Measurements from ENCODE around the gene MICOS13.
A peak's percentile ranks its signal among the peaks of the same experiment; 100 is the strongest.
"Not testable (repeated sequence)": the region's sequence is repeated elsewhere in the genome, so short reads cannot be mapped to it uniquely, and the experiment has no call there.

Gene MICOS13

DNA sequence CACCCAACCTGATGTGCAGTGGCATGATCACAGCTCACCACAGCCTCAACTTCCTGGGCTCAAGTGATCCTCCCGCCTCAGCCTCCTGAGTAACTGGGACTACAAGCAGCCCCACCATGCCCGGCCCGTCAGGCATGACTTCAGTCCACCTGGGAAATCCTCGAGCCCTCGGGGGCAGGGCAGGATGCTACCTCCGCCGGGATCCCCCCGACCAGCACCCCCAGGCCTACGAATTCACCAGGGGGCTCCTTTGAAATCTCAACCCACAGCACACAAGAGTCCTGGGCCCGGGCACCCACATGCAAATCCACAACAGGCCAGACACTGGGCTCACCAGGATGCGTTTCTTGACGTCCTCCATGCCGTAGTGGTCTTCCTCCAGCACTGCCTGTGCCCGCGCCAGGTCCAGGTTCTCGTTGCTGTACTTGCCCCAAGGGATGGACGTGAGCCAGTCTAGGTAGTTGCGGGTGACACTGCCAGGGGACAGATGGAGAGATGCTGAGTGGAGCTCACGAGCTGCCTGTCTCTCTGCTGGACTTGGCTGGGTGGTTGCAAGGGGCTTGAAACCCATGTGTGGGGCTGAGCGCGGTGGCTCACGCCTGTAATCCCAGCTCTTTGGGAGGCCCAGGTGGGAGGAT, 20.3 kb upstream of the MICOS13 start:
- DNase-seq (ENCODE audit: low read depth), result no peak

DNA sequence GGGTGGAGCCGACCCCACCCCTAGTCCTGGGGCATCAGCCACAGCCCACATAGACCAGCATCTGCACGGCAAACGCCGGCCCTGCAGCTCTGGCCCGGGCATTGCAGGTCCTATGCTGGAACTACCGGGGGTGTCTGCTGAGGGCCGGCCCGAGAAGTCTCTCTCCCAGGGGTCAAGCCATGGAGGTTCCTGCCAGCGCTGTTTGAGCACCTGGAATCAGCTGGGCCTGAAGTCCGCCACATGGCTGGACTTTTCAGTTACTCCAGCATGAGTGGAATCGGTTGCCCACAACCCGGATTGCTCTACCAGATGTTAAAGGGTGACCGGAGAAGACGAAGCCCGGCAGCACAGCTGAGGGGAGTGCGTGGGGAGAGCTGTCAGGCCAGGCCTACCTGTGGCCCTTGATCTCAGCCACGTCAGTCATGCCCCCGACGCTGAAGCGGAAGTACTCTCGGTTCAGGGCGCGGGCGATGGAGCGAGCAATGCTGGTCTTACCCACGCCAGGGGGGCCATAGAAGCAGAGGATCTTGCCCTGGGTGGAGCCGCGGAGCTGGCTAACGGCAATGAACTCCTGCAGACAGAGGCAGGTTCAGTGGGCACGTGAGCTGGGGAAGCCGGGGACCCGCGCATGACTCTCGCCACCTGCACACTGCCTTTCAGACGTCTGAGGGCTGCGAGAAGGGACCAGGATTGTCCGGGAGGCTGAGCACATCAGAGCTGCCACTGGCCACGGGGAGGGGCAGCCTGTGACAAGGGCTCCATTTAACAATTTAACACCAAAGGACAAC, 18.5 kb upstream of the MICOS13 start:
- DNase-seq (ENCODE audit: low read depth), result no peak

GRCh38 chr19:5697890-5698634, 17.7 kb upstream of the MICOS13 start:
- no peak for DNase-seq (ENCODE audit: low read depth)

- no peak for DNase-seq (ENCODE audit: low read depth)
Observed at GRCh38 chr19:5697022-5697889, 16.9 kb upstream of the MICOS13 start.

GRCh38 chr19:5696196-5697021, 16.1 kb upstream of the MICOS13 start:
- no peak for DNase-seq (ENCODE audit: low read depth)

- DNase-seq (ENCODE audit: low read depth), result no peak
Observed at GRCh38 chr19:5695649-5696195, 15.4 kb upstream of the MICOS13 start.

GRCh38 chr19:5694956-5695648, 14.8 kb upstream of the MICOS13 start:
- DNase-seq (ENCODE audit: low read depth), result no peak

GRCh38 chr19:5694167-5694955, 14.0 kb upstream of the MICOS13 start:
- DNase-seq (ENCODE audit: low read depth), result no peak

GRCh38 chr19:5693195-5694166, 13.2 kb upstream of the MICOS13 start:
- DNase-seq (ENCODE audit: low read depth), result no peak

DNA sequence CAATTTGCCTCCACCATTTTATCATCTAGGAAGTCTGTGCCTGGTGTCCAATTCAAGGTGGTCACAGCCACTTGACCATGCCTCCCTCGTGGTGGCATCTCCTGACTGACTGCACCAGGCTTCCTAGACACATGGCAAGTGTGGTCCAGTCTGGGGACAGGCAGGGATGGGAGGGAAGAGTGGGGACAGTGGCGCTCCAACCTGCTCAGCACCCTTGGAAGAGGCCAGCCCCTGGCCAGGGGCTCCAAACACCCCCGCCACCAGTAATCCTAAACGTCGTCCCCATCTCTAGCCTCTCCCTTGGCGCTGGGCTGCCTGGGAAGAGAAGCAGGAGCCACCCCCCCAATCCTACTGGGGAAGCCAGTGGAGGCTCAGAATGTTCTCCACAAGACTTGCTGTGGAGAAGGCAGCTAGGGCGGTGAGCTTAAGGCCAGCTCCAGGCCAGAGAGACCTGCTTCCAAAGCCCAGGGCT, 12.4 kb upstream of the MICOS13 start:
- no peak for DNase-seq (ENCODE audit: low read depth)

GRCh38 chr19:5691822-5692722, 11.8 kb upstream of the MICOS13 start:
- peak; percentile 51 for DNase-seq (ENCODE audit: low read depth)

- peak; percentile 48 for DNase-seq (ENCODE audit: low read depth)
Observed at GRCh38 chr19:5690955-5691821, 10.9 kb upstream of the MICOS13 start.

- peak; percentile 91 for DNase-seq (ENCODE audit: low read depth)
Observed at GRCh38 chr19:5690125-5690954, 10.0 kb upstream of the MICOS13 start, which contains the start of gene RPL36. RPL36 (plus strand) TSS chr19:5690295; CDS start chr19:5690508, 213 bp downstream.

DNA sequence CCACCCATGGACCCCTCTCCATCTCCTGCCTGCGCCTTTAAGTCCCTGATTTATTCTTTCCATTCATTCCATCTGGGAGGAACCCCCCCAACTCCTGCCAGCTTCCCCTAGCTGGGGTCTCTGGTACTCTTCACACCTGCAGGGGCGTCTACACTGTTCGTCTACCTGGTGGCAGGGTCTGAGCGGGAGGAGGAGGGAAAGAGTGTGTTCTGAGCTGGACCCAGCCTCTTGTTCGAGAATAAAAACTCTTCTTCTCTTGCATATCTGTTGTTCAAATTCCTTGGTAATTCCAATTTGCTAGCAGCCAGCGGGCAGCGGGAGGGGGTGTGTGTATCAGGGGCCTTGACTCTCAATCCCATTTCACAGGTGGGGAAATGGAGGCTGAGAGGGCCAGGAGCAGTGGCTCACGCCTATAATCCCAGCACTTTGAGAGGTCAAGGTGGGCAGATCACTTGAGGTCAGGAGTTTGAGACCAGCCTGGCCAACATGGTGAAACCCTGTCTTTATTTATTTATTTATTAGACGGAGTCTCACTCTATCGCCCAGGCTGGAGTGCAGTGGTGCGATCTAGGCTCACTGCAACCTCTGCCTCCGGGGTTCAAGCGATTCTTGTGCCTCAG, 8.1 kb upstream of the MICOS13 start:
- DNase-seq (ENCODE audit: low read depth), result not testable (repeated sequence)

Measured in amniotic epithelial cell (primary cell).